ENCODE data around the gene SLC8A2.

SLC8A2 gene

GRCh38 chr19:47503130-47503825, 31.6 kb upstream of the SLC8A2 start:
- DNase-seq (ENCODE audit: low spot score), result no peak

DNA sequence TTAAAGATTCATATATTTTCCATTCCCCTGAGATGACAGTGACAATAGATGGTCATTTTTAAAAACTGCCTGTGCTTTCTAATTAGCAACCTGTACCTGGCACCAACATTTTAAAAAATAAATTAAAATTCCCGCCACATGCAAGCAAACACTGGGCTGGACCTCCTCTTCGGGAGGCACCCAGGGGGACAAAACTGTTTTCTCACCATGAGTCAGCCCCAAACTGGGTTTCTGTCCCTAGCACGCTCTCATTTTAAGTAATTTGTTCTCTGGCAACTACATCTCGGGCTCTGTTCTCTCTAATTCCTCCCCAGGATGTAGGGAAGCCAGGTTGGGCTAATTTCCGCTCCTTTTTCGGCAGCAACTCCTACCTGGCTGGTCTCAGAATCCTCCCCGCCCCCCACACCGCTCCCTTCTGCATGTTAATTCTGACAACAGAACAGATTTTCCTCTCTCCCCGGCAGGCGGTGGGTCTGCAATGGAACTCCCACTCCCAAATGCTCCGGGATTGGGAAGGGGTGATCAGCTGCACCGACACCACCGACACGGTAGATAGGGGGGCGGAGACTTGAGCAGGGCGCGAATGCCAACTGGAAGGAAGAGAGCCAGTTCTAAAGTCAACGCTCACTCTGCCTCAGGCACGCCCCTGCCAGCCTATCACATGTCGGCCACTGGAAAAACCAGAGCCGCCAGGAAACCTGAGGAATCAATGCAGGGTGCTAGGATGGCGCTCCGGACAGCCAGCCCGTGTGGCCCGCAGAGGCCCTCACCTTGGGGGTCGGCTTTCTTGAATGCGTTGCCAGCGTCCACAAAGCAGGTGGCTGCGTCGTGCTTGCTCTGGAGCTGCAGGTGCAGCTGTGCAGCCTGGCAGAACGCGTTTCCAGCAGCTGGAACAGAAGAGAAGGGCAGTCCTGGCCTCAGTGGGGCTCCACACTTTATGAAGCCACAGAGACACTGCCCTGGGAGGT, 28.5 kb upstream of the SLC8A2 start:
- DNase-seq (ENCODE audit: low spot score), result no peak

DNA sequence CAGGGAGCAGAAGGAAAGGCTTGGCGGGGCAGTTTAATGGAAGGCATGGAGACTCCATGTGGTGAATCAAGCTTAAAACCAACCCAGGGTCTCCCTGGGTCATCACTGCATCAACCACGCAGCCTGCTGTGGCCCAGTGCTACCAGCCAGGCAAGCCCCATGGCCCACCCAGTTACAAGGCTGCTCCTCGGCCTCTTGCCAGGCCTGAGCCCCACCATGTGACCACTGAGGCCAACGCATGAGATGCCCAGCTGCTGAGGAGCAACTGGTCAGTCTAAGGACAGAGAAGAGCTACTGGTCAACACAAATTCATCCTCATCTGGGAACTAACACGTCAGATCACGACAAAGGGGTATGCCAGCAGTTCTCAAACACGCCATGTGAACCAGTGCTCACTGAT, 27.7 kb upstream of the SLC8A2 start:
- DNase-seq (ENCODE audit: low spot score), result no peak

DNA sequence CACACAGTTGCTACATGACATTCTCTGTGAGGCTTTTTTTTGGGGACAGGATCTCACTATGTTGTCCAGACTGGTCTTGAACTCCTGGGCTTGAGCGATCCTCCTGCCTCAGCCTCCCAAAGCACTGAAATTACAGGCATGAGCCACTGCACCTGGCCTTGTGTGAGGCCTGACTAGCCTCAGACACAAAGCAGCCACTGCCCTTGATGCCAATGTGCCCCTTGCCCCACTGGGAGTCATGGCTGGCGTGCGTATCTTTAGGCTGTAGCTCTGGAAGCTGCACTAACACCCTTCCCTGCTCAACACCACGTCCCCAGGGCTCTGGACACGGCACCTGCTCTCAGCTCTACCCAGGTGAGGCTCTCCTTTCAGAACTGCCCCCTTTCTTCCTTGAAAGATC, 26.9 kb upstream of the SLC8A2 start:
- no peak for DNase-seq (ENCODE audit: low spot score)

DNA sequence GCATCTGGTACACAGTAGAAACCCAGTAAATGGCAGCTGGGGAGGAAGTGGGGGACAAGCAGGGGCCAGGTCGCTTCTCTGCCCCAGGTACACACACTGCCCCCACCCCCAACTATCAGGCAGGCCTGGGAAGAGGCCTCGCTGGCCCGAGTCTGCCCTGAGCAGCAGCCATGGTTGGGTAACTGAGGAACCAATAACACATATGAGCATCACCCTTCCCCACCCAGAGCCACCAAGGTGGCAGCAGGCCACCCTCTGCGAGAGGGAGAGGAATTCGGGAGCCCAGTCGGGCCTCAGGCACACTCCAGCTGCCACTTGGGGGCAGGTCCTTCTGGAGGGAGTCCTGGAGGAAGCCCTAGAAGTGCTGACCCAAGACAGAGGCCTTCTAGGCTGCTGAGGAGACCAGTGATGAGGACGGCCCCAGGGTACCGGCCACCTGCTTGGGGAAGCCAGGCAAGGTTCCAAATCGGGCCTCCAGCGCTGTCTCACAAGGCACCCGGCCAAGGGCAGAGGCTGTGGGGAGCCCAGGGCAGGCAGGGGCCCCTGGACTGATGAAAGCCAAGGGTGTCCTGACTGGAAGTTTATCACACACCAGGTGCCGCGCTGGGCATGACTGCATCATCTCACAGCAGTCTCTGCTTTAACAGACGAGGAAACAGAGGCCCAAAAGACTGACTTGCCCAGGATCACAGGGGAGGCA, 26.3 kb upstream of the SLC8A2 start:
- no peak for DNase-seq (ENCODE audit: low spot score)

DNA sequence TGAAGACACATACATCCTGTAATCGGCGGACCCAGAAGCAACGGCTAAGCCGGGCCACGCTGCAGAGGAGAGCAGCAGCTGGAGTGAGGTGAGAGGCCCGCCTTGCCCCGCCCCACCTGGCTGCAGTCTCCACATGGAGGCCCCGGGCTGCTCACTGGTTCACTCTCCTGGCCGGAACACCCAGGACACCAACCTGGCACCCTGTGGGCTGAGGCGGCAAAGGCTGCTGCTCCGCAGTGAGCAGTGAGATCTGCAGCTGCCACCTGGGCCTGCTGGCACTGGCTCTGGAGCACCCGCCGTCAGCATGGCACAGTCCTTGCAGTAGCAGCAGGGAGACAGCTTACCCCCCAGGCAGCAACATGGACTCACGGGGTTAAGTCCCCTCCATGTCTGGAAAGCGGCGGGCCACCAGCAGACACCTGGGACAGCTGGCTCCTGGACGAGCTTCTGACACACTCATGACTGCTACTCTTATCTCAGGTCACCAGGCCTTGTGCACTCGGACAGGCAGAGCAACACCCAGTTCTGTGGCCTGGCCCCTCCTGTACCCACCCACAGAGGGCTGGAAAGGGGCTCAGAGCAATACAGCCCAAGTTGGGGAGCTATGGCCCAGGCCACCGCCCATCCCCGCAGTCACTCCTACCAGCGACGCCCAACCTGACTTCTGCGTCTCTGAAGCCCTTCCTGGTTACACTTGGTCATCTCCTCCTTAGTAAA, 25.5 kb upstream of the SLC8A2 start:
- no peak for DNase-seq (ENCODE audit: low spot score)

DNA sequence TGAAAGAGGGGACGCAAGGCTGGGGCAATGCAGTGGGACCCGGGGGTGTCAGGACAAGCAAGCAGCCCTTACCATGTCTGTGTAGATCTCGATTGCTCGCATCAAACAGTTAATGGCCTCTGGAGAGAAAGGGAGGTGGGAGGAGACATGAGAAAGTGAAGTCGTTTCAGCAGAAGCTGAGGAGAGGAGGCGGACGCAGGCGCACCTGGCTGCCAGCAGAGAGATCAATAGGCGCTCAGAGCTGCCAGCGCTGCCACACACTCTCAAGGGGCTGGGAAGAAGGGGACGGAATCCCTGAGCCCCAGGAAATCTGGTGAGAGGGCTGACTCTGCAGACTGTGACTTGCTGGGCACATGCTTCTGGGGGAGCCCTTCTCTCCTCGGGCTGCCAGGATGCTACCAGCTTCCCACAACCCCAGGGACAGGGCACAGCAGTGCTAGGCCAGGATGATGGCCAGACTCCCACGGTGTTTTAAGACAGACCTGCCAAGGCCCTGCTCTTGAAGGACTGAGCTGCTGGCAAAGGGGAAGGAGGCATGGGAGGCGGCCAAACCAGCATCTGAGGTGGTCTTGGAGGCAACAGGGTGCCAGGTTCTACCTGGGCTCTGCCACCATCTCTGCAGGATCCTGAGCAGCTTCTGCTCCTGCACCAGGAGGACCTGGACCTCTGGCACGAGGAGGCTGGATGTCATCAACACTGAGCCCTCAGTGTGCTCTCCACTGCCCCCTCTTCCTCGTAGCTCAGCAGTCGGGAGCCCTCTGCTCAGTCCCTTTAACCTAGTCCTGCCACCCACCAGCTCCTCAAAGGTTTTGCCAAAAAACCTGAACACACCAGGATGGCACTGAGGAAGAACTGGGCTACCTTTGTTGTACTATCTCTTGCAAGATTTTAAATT, 24.0 kb upstream of the SLC8A2 start:
- no peak for DNase-seq (ENCODE audit: low spot score)

DNA sequence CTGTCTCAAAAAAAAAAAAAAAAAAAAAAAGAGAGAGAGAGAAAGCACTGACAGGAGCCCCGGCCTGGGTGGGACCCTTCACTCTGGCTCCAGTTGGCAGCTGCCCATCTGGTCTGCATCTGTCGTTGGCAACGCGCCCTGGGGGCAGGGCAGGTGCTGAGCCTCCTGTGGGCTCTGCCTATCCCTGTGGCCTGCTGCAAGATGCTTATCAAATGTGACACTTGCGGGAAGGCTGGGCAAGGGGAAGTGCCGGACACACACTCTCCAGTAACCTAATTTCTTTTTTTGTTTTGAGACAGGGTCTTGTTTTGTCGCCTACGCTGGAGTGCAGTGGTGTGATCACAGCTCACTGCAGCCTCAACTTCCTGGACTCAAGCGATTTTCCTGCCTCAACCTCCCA, 23.0 kb upstream of the SLC8A2 start:
- no peak for DNase-seq (ENCODE audit: low spot score)

- no peak for DNase-seq (ENCODE audit: low spot score)
Measured at GRCh38 chr19:47494211-47494547, 22.5 kb upstream of the SLC8A2 start.

- DNase-seq (ENCODE audit: low spot score), result no peak
Measured at GRCh38 chr19:47493378-47494210, 21.9 kb upstream of the SLC8A2 start.

- DNase-seq (ENCODE audit: low spot score), result no peak
Measured at GRCh38 chr19:47492571-47493377, 21.1 kb upstream of the SLC8A2 start.

- DNase-seq (ENCODE audit: low spot score), result no peak
Measured at GRCh38 chr19:47492137-47492533, 20.4 kb upstream of the SLC8A2 start.

DNA sequence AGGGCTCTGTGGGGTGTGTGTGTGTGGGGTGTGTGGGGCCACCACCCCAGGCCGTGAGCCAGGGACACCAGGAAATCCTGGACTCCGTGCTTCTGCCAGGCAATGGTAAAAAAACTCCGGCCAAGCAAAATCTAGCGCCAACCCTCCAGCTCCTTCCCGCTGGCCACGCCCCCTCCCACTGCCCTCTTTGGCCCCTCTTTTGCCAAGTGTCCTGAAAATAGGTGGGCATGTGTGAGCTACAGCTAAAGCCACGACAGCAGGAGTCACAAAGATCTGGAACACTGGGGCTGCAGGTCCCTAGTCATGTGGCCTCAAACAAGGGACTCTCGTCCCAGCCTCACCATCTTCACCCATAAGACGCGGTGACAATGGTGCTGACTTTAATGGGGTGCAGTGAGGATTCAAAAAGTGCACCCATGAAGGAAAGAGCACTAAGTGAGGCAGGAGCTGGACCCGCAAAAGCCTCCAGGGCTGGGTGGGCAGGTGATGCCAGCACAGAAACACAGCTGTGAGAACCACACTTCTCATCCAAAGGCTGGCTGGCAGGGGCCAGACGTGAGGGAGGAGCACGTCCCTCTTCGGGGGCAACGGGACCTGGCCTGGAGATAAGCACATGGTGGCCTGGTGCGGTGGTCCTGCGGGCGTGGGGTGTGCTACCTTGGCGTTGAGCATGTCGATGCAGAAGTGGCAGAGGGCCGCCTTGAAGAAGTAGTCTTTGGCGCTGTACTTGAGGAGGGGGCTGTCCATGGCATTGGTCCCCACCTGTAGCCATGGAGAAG, 19.9 kb upstream of the SLC8A2 start:
- no peak for DNase-seq (ENCODE audit: low spot score)

- no peak for DNase-seq (ENCODE audit: low spot score)
Measured at GRCh38 chr19:47490847-47491246, 19.2 kb upstream of the SLC8A2 start.

- DNase-seq (ENCODE audit: low spot score), result no peak
Measured at GRCh38 chr19:47490031-47490430, 18.3 kb upstream of the SLC8A2 start.

DNA sequence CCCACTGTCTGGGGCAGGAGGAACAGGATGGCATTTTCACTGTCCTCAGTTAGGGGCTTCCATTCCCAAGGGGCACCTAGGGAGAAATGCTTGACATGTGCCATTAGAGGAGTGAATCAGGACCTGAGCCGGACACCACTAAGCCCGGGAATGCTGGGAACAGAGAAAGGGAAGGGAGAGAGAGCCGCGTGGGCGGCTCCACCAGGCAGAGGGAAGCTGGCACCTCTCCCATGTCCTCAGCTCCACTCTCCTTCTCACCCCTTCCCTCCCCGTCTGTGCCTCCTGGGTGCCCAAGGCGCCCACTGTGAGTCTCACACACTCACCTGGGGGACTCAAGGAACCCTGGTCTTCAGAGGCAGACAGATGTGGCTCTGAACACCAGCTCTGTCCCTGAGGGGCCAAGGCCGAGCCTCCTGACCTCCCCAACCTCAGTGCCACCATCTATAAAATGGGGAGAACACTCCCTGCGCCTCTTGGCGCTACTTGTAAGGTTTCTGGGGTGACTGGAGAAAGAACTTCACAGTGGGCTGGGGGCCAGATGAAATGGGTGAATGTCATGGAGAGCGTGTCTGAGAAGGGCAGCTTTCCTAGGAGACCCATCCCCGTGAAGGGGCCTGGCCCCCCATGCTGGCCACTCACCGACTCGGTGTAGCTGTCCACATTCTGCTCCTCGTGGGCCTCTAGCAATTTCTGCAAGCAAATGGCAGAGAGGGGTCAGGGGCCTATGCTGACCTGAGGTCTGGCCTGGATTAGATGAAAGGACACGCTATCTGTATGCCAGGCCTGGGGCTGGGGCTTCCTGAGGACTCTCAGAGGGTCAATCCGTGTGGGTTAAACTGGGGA, 17.6 kb upstream of the SLC8A2 start:
- no peak for DNase-seq (ENCODE audit: low spot score)
